GM18870 (cell line): ENCODE results near the gene SBF2.
"Not testable (repeated sequence)": the region's sequence is repeated elsewhere in the genome, so short reads cannot be mapped to it uniquely, and the experiment has no call there.

ENCODE experiments used
- ATAC-seq: cut with Tn5 transposase; IDR thresholded peaks from one replicate; pipeline ENCODE4 v1.9.1; 2021; ENCODE audit warnings: moderate library complexity; ENCODE audit not compliant: unreplicated experiment

The SBF2 gene

GRCh38 chr11:10208131-10208575 is 85.9 kb downstream of the SBF2 start:
- ATAC-seq: no peak

GRCh38 chr11:10205928-10206327 is 88.1 kb downstream of the SBF2 start:
- no peak for ATAC-seq

GRCh38 chr11:10204021-10204420 is 90.0 kb downstream of the SBF2 start:
- ATAC-seq: no peak

GRCh38 chr11:10201343-10201742 is 92.7 kb downstream of the SBF2 start:
- ATAC-seq: no peak

- ATAC-seq: no peak
These were observed 96.9 kb downstream of the SBF2 start for GRCh38 chr11:10197091-10197490.

GRCh38 chr11:10192036-10192435 is 102.0 kb downstream of the SBF2 start:
- ATAC-seq: no peak

GRCh38 chr11:10181811-10182210 is 112.2 kb downstream of the SBF2 start:
- ATAC-seq: no peak

- ATAC-seq: no peak
These were observed 129.4 kb downstream of the SBF2 start for GRCh38 chr11:10164621-10165020.

- ATAC-seq: no peak
These were observed 131.8 kb downstream of the SBF2 start for GRCh38 chr11:10162222-10162621.

- ATAC-seq: no peak
These were observed 133.7 kb downstream of the SBF2 start for GRCh38 chr11:10160350-10160749.

- no peak for ATAC-seq
These were observed 135.6 kb downstream of the SBF2 start for GRCh38 chr11:10158461-10158860.

GRCh38 chr11:10155793-10156490 is 138.1 kb downstream of the SBF2 start:
- ATAC-seq: no peak

- no peak for ATAC-seq
These were observed 143.2 kb downstream of the SBF2 start for GRCh38 chr11:10150800-10151199.

- ATAC-seq: no peak
These were observed 144.5 kb downstream of the SBF2 start for GRCh38 chr11:10149553-10149952.

GRCh38 chr11:10147195-10147594 is 146.8 kb downstream of the SBF2 start:
- no peak for ATAC-seq

GRCh38 chr11:10144954-10145353 is 149.1 kb downstream of the SBF2 start:
- ATAC-seq: no peak

- no peak for ATAC-seq
These were observed 154.4 kb downstream of the SBF2 start for GRCh38 chr11:10139656-10140055.

- ATAC-seq: no peak
These were observed 154.9 kb downstream of the SBF2 start for GRCh38 chr11:10139143-10139542.

GRCh38 chr11:10134975-10135481 is 159.0 kb downstream of the SBF2 start:
- no peak for ATAC-seq

- not testable (repeated sequence) for ATAC-seq
These were observed 159.8 kb downstream of the SBF2 start for GRCh38 chr11:10134226-10134625.

- ATAC-seq: not testable (repeated sequence)
These were observed 160.8 kb downstream of the SBF2 start for GRCh38 chr11:10133251-10133650.

- ATAC-seq: no peak
These were observed 163.1 kb downstream of the SBF2 start for GRCh38 chr11:10130875-10131274.

- not testable (repeated sequence) for ATAC-seq
These were observed 164.8 kb downstream of the SBF2 start for GRCh38 chr11:10129184-10129583.
